Esophagus muscularis mucosa (tissue), 4 donors: ENCODE results near the gene PPP1R17. TPM values are rescaled to one million over a fixed set of nuclear protein-coding genes. Genes with fewer than 3 reads are reported as not detected.

Experiments used
- DNase-seq: peaks from one replicate; pipeline ENCODE4 v3.0.0-alpha.2; 2017; ENCODE audit errors: extremely low spot score
- H3K27ac ChIP-seq, 4 donors: fragments of 200-600 bp; sonication (generic); replicated peaks in 1 of 4; 1 replicate in 3 of 4; 2 replicates in 1 of 4; pipeline ENCODE4 v1.5.1; 2016 to 2019; ENCODE audit warnings: mild to moderate bottlenecking in 1 of 4
- H3K27me3 ChIP-seq, 4 donors: fragments of 200-600 bp; sonication (generic); one replicate each; pipeline versions ENCODE4 v1.5.1 to v1.6.0; 2016 to 2019
- H3K36me3 ChIP-seq, 4 donors: fragments of 200-600 bp; sonication (generic); one replicate each; pipeline ENCODE4 v1.5.1; 2016 to 2019
- H3K4me1 ChIP-seq, 4 donors: fragments of 200-600 bp; sonication (generic); one replicate each; pipeline ENCODE4 v1.5.1; 2016 to 2019
- H3K4me3 ChIP-seq, 4 donors: fragments of 200-600 bp; sonication (generic); 1 replicate in 2 of 4; 2 replicates in 2 of 4; pipeline ENCODE4 v1.5.1; 2016 to 2019; ENCODE audit warnings: mild to moderate bottlenecking in 4 of 4, moderate library complexity in 1 of 4
- H3K9me3 ChIP-seq, 4 donors: fragments of 200-600 bp; sonication (generic); 1 replicate in 3 of 4; 2 replicates in 1 of 4; pipeline ENCODE4 v1.5.1; 2016 to 2019
- EP300 ChIP-seq: sonication (generic); formaldehyde crosslinking; IDR thresholded peaks from one replicate; pipeline ENCODE4 v1.6.1; 2017; ENCODE audit warnings: antibody characterized with exemption
- POLR2A ChIP-seq: fragments of 450-650 bp; IDR thresholded peaks from one replicate; pipeline ENCODE4 v1.6.1; 2017; ENCODE audit warnings: antibody characterized with exemption, moderate library complexity, mild to moderate bottlenecking, low read depth
- POLR2AphosphoS5 ChIP-seq, 2 donors: sonication (generic); formaldehyde crosslinking; IDR thresholded peaks; one replicate each; pipeline ENCODE4 v1.6.1; 2017; ENCODE audit warnings: antibody characterized with exemption in 2 of 2
- WGBS: methylation state at CpG from one replicate; pipeline ENCODE4 v1.1.5; 2018; 5-methylcytosine and 5-hydroxymethylcytosine counted together
- intact Hi-C: fragments of 100-400 bp; cut with DNase I; formaldehyde crosslinking; loops from one replicate; pipeline ENCODE4 v1.15.1; 2023
- total RNA-seq, 4 donors: library from RNA; depleted of rRNA; stranded (reverse); fragments of >200 nt; gene quantifications; one replicate each; pipeline versions ENCODE4 v1.1.0 to v1.2.1, GENCODE V29; 2016
- TF ChIP-seq, protein P1 (sequence below), 3 experiments: fragments of 200-600 bp in 2 of 3; fragments of 450-650 bp in 1 of 3; sonication (generic) in 2 of 3; IDR thresholded peaks; one replicate each; pipeline ENCODE4 v1.5.1; 2017 to 2019; ENCODE audit warnings: antibody characterized with exemption in 3 of 3, mild to moderate bottlenecking in 2 of 3, moderate library complexity in 1 of 3

Gene PPP1R17
- total RNA-seq, 4 donors from 2014 or later, result not detected

DNA sequence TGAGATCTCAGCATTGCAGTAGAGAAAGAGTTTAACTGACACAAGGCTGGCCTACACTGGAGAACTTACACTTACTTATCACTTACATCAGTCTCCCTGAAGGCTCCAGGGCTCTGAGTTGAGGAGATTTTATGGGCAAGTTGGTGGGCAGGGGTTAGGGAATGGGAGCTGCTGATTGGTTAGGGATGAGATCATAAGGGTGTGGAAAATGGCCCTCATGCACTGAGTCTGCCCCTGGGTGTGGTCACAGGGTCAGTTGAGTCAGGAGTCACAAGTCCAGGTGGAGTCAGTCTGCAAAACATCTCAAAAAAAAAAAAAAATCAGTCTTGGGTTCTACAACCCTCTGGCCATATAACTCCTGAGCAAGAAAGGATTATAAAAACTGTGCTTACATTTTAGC lies 60.5 kb downstream of the PPP1R17 start:
- TF ChIP-seq, protein P1, sequence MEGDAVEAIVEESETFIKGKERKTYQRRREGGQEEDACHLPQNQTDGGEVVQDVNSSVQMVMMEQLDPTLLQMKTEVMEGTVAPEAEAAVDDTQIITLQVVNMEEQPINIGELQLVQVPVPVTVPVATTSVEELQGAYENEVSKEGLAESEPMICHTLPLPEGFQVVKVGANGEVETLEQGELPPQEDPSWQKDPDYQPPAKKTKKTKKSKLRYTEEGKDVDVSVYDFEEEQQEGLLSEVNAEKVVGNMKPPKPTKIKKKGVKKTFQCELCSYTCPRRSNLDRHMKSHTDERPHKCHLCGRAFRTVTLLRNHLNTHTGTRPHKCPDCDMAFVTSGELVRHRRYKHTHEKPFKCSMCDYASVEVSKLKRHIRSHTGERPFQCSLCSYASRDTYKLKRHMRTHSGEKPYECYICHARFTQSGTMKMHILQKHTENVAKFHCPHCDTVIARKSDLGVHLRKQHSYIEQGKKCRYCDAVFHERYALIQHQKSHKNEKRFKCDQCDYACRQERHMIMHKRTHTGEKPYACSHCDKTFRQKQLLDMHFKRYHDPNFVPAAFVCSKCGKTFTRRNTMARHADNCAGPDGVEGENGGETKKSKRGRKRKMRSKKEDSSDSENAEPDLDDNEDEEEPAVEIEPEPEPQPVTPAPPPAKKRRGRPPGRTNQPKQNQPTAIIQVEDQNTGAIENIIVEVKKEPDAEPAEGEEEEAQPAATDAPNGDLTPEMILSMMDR (IDR thresholded peaks at IDR 0.05), result no peak
- TF ChIP-seq EP300, result no peak
- TF ChIP-seq POLR2AphosphoS5 (IDR thresholded peaks at IDR 0.05), result no peak
- TF ChIP-seq POLR2A, result no peak
- no peak overlapping the region for H3K27ac ChIP-seq
- no peaks in the 10 kb centered on the region for H3K9me3 ChIP-seq
- no peaks in the 10 kb centered on the region for H3K4me1 ChIP-seq
- no peak overlapping the region for H3K4me3 ChIP-seq
- H3K27me3 ChIP-seq, result no peaks in the 10 kb centered on the region
- intact Hi-C loops, result loop anchor here (10.0 kb wide), 1 partner anchor 597 kb away; no protein-coding TSS in a partner anchor
- no peak for DNase-seq
- H3K36me3 ChIP-seq, result peaks cover 0 to 4% (median 0%) of the 10 kb centered on the region in 4 donors

DNA sequence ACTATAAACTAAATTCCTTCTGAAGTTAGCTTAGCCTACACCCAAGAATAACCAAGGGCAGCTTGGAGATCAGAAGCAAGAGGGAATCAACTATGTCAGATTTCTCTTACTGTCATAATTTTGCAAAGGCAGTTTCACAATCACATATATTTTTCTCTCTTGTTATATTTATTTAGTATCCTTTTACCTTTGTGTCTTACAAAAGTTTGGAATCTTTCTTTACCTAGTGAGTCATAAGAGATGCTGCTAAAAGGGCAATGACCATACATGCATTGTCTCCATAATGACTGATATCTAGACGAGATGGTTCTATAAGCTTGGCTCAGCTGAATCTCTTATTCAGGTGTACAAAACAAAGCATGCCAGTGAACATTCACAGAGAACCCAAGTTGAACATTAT lies 61.1 kb downstream of the PPP1R17 start:
- no peaks in the 10 kb centered on the region for H3K9me3 ChIP-seq
- intact Hi-C loops, result loop anchor here (10.0 kb wide), 1 partner anchor 597 kb away; no protein-coding TSS in a partner anchor
- H3K27me3 ChIP-seq, result no peaks in the 10 kb centered on the region
- TF ChIP-seq POLR2A (no peak), EP300 (no peak), POLR2AphosphoS5 (IDR thresholded peaks at IDR 0.05) (no peak)
- TF ChIP-seq, protein P1 (IDR thresholded peaks at IDR 0.05), result no peak
- peaks cover 0 to 4% (median 0%) of the 10 kb centered on the region in 4 donors for H3K36me3 ChIP-seq
- WGBS, result 95% methylated on average over 1 of the region's 1 CpG
- DNase-seq, result no peak
- no peak overlapping the region for H3K4me3 ChIP-seq
- H3K27ac ChIP-seq, result no peak overlapping the region
- H3K4me1 ChIP-seq, result no peaks in the 10 kb centered on the region

DNA sequence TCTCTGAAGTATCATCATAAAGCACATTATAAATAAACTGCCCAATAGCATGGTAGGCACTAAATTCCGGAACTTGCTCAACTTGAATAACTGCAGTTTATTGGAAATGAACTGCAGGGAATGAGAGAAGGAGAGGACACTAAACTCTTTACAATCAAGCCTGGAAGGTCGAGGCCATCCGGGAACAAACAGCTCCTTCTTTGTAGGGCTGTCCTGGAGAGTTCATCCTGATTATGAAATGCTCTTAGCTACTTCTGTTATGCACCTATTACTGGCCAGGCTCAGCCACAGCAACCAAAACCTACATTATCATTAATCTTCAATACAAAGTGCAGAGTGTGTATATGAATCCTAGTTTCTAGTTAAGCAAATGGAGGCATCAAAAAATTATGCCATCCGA lies 64.7 kb downstream of the PPP1R17 start:
- H3K4me3 ChIP-seq, result no peak overlapping the region
- 66% methylated on average over 4 of the region's 4 CpGs for WGBS
- intact Hi-C loops, result no loop called here
- peaks cover 0 to 2% (median 0%) of the 10 kb centered on the region in 4 donors for H3K36me3 ChIP-seq
- H3K27ac ChIP-seq, result no peak overlapping the region
- no peaks in the 10 kb centered on the region for H3K9me3 ChIP-seq
- TF ChIP-seq EP300 (no peak), POLR2AphosphoS5 (IDR thresholded peaks at IDR 0.05) (no peak), POLR2A (no peak)
- TF ChIP-seq, protein P1 (IDR thresholded peaks at IDR 0.05), result no peak
- H3K4me1 ChIP-seq, result no peaks in the 10 kb centered on the region
- DNase-seq, result no peak
- H3K27me3 ChIP-seq, result no peaks in the 10 kb centered on the region

Other genes starting within 250 kb of the PPP1R17 start
- gene ITPRID1, start 173.1 kb upstream of the PPP1R17 start, total RNA-seq, result not detected